Activated B cell treated with CpG ODN at 0.5 μM for 24 hours (primary cell): Measurements from ENCODE around the gene OR4D6. TPM values are rescaled to one million over a fixed set of nuclear protein-coding genes. Genes with fewer than 3 reads are reported as not detected.

Experiments
- ATAC-seq: fragments of 200-7000 bp; cut with Tn5 transposase; one replicate; pipeline ENCODE4 v1.10.0; 2021; ENCODE audit warnings: low read depth, mild to moderate bottlenecking, moderate library complexity
- CTCF ChIA-PET: fragments of 350-600 bp; sonication (Branson Sonifier 250); formaldehyde crosslinking; loops from one replicate; lab custom pipeline; 2021; ENCODE audit warnings: antibody characterized with exemption; lab: Charles Lee
- POLR2A ChIA-PET: fragments of 350-600 bp; sonication (Branson Sonifier 250); formaldehyde crosslinking; loops from one replicate; lab custom pipeline; 2021; ENCODE audit warnings: antibody characterized with exemption; lab: Charles Lee
- DNase-seq: peaks from one replicate; pipeline ENCODE4 v3.0.0; 2022
- H3K27ac Mint-ChIP-seq: one replicate; pipeline ENCODE4 v1.8.0; 2020; ENCODE audit warnings: mixed read lengths
- H3K27me3 Mint-ChIP-seq: one replicate; pipeline ENCODE4 v1.8.0; 2021; ENCODE audit warnings: mixed read lengths
- H3K36me3 Mint-ChIP-seq: one replicate; pipeline ENCODE4 v1.8.0; 2021; ENCODE audit warnings: low read depth, mixed read lengths
- H3K4me1 Mint-ChIP-seq: one replicate; pipeline ENCODE4 v1.8.0; 2021; ENCODE audit warnings: mixed read lengths
- H3K4me3 Mint-ChIP-seq: one replicate; pipeline ENCODE4 v1.8.0; 2020; ENCODE audit warnings: mild to moderate bottlenecking, mixed read lengths
- H3K9me3 Mint-ChIP-seq: one replicate; pipeline ENCODE4 v1.8.0; 2020; ENCODE audit warnings: mixed read lengths
- CTCF ChIP-seq: fragments of 200-600 bp; IDR thresholded peaks from one replicate; pipeline ENCODE4 v1.8.0; 2022; ENCODE audit warnings: antibody characterized with exemption, mild to moderate bottlenecking
- intact Hi-C: fragments of 100-400 bp; cut with micrococcal nuclease; formaldehyde crosslinking; loops from one replicate; pipeline ENCODE4 v1.15.1; 2024
- total RNA-seq: library from RNA; stranded (reverse); gene quantifications from 2 replicates; pipeline ENCODE4 v1.2.3, GENCODE V29; 2022

OR4D6 gene
- total RNA-seq, 1 donor from 2014 or later, result not detected

- Mint-ChIP-seq H3K27ac (no peak overlapping the region), H3K36me3 (peaks cover 3% of the 10 kb centered on the region), H3K4me1 (peaks cover 44% of the 10 kb centered on the region), H3K27me3 (no peaks in the 10 kb centered on the region), H3K9me3 (peaks cover 6% of the 10 kb centered on the region), H3K4me3 (no peak overlapping the region)
- ATAC-seq (no peak), DNase-seq (no peak)
- no peak for TF ChIP-seq CTCF
- ChIA-PET POLR2A (no interaction called here), CTCF (interaction anchor here (0.8 to 1.6 kb wide), 3 partner anchors 18 to 246 kb away, joined by 3 to 4 read pairs (median 4); partner anchors contain the start of gene DTX4)
- intact Hi-C loops, result no loop called here
Observed at GRCh38 chr11:59418156-59418555, 38.6 kb upstream of the OR4D6 start.

GRCh38 chr11:59423835-59424234 is 32.9 kb upstream of the OR4D6 start:
- CTCF ChIA-PET, result interaction anchor here (0.6 kb wide), 1 partner anchor 221 kb away, joined by 4 read pairs; no protein-coding TSS in a partner anchor
- intact Hi-C loops, result no loop called here
- Mint-ChIP-seq H3K4me1 (peaks cover 3% of the 10 kb centered on the region), H3K27me3 (no peaks in the 10 kb centered on the region), H3K4me3 (no peak overlapping the region), H3K27ac (no peak overlapping the region), H3K36me3 (no peaks in the 10 kb centered on the region), H3K9me3 (peaks cover 2% of the 10 kb centered on the region)
- POLR2A ChIA-PET, result no interaction called here
- ATAC-seq (no peak), DNase-seq (no peak)
- TF ChIP-seq CTCF, result no peak

- TF ChIP-seq CTCF, result no peak
- ATAC-seq (no peak), DNase-seq (no peak)
- Mint-ChIP-seq H3K36me3 (no peaks in the 10 kb centered on the region), H3K4me3 (no peak overlapping the region), H3K27me3 (peaks cover 2% of the 10 kb centered on the region), H3K4me1 (peaks cover 3% of the 10 kb centered on the region), H3K27ac (no peak overlapping the region), H3K9me3 (peaks cover 2% of the 10 kb centered on the region)
- CTCF ChIA-PET, result no interaction called here
- intact Hi-C loops, result no loop called here
- POLR2A ChIA-PET, result no interaction called here
Observed at GRCh38 chr11:59425131-59425530, 31.6 kb upstream of the OR4D6 start.

- CTCF ChIA-PET, result interaction anchor here (1.0 to 1.3 kb wide), 2 partner anchors 162 to 255 kb away, joined by 3 to 6 read pairs; partner anchors contain the start of gene DTX4
- DNase-seq, result no peak
Observed at GRCh38 chr11:59426361-59427067, 30.2 kb upstream of the OR4D6 start, which contains the start of gene OR5A2. Gene OR5A2, minus strand, starts transcription at chr11:59426413. Its CDS starts 3,460 bp downstream, at chr11:59422953.

More at GRCh38 chr11:59426361-59427067, 30.2 kb upstream of the OR4D6 start, which contains the start of gene OR5A2:
- Mint-ChIP-seq H3K4me3 (no peak within 1 kb of the TSS), H3K4me1 (peaks cover 3% of the 10 kb centered on the region), H3K36me3 (no peaks in the 10 kb centered on the region), H3K9me3 (no peaks in the 10 kb centered on the region), H3K27ac (no peak within 1 kb of the TSS), H3K27me3 (peaks cover 2% of the 10 kb centered on the region)
- TF ChIP-seq CTCF, result no peak
- no peak for ATAC-seq
- POLR2A ChIA-PET, result no interaction called here
- intact Hi-C loops, result no loop called here
